ENCODE results near the gene PIGN.

The PIGN gene

DNA sequence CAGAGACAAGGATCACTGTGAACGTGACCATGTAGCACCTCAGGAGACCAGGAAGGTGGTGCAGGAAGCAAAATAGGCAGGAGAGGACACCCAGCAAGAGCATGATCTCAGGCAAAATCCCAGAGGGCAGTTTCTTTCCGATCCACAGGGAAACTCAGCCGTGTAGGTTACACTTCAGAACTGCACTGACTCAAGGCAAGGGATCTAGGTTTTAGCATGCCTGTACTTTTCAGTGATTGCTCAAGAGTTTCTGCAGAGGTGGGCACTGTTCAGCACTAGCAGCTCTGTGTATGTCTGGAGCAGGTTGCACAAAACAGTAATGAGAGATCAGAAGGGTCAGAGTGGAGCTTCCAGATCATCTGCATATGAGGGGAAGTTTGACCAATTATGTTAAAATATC is 177.3 kb downstream of the PIGN start:
- DNase-seq (ENCODE audit: low read depth), result no peak

GRCh38 chr18:62001396-62001795 is 185.5 kb downstream of the PIGN start:
- DNase-seq (ENCODE audit: low read depth), result no peak

- DNase-seq (ENCODE audit: low read depth), result no peak
Measured at GRCh38 chr18:61998957-61999356, 187.9 kb downstream of the PIGN start.

- no peak for DNase-seq (ENCODE audit: low read depth)
Measured at GRCh38 chr18:61998335-61998734, 188.5 kb downstream of the PIGN start.

- no peak for DNase-seq (ENCODE audit: low read depth)
Measured at GRCh38 chr18:61995618-61996017, 191.2 kb downstream of the PIGN start.

GRCh38 chr18:61993831-61994230 is 193.0 kb downstream of the PIGN start:
- DNase-seq (ENCODE audit: low read depth), result no peak

DNA sequence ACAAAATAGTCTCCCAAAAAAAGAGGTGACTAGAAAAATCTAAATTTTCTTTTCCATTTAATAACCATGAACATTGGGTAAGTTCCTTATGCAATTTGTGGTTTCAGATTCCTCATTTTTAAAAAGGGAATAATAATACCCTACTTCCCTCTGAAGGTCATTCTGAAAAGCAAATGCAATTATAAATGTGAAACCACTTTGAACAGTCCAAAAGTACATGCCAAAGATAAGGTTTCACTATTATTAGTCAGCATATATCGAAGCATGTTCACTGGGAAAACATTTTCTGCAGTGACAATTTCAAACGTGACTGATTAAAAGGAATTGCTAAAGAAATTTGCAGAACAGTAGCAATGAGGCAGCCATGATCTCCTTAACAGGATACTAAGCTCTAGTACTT is 193.9 kb downstream of the PIGN start:
- no peak for DNase-seq (ENCODE audit: low read depth)

GRCh38 chr18:61992285-61992684 is 194.6 kb downstream of the PIGN start:
- no peak for DNase-seq (ENCODE audit: low read depth)

- DNase-seq (ENCODE audit: low read depth), result no peak
Measured at GRCh38 chr18:61991836-61992235, 195.0 kb downstream of the PIGN start.

GRCh38 chr18:61991201-61991600 is 195.7 kb downstream of the PIGN start:
- DNase-seq (ENCODE audit: low read depth), result no peak
